RWPE2 (cell line): ENCODE data around the gene PLCB1.

Experiments used
- ATAC-seq: fragments of 200-7000 bp; cut with Tn5 transposase; 3 replicates; pipeline ENCODE4 v1.9.1; 2021; ENCODE audit warnings: low read depth
- DNase-seq: peaks from one replicate; pipeline ENCODE4 v3.0.0-alpha.2; 2020; ENCODE audit warnings: low spot score
- H3K27ac ChIP-seq: fragments of 450-650 bp; 2 replicates; pipeline ENCODE4 v1.5.1; 2017; ENCODE audit warnings: mild to moderate bottlenecking; ENCODE audit not compliant: poor library complexity, severe bottlenecking
- H3K27me3 ChIP-seq: fragments of 250-450 bp; sonication (Bioruptor Pico); 2 replicates; pipeline ENCODE4 v1.5.1; 2021; ENCODE audit warnings: mild to moderate bottlenecking, moderate library complexity; ENCODE audit not compliant: insufficient read depth, poor library complexity, severe bottlenecking
- H3K36me3 ChIP-seq: fragments of 250-450 bp; sonication (Bioruptor Pico); 2 replicates; pipeline ENCODE4 v1.5.1; 2020; ENCODE audit warnings: low read depth, mild to moderate bottlenecking, moderate library complexity
- H3K4me1 ChIP-seq: fragments of 250-450 bp; sonication (Bioruptor Pico); 2 replicates; pipeline ENCODE4 v1.5.1; 2021; ENCODE audit warnings: mild to moderate bottlenecking, moderate library complexity; ENCODE audit not compliant: insufficient read depth, poor library complexity, severe bottlenecking
- H3K4me3 ChIP-seq: fragments of 250-450 bp; sonication (Bioruptor Pico); 2 replicates; pipeline ENCODE4 v1.5.1; 2021; ENCODE audit warnings: mild to moderate bottlenecking, moderate library complexity; ENCODE audit not compliant: severe bottlenecking
- H3K9me3 ChIP-seq: fragments of 250-450 bp; sonication (Bioruptor Pico); 2 replicates; pipeline ENCODE4 v1.5.1; 2021; ENCODE audit warnings: mild to moderate bottlenecking, moderate library complexity; ENCODE audit not compliant: severe bottlenecking
- TF ChIP-seq, protein P1 (sequence below): fragments of 450-650 bp; IDR thresholded peaks from one replicate; pipeline ENCODE4 v1.5.1; 2017; ENCODE audit warnings: mild to moderate bottlenecking, moderate library complexity; ENCODE audit not compliant: poor library complexity, severe bottlenecking

The PLCB1 gene

DNA sequence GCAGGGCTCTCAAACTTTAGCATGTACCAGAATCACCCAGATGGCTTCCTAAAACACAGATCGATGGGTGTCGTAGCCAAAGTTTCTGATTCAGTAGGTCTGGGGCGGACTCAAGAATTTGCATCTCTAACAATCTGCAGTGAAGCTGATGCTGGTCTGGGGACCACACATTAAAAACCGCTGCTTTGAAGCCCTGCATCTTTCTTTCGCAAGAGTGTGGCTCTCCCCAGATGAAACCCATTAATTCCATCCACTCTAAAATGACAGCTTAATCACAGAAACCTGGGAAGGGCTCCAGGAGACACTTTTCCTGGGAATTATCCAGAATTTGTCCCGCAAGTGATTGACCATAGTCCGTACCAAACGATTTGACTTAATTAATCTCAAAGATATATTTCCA is 617.0 kb downstream of the PLCB1 start:
- Histone ChIP-seq H3K36me3 (no peaks in the 10 kb centered on the region), H3K27ac (no peak overlapping the region), H3K4me3 (no peak overlapping the region), H3K4me1 (peaks cover 3% of the 10 kb centered on the region), H3K27me3 (no peaks in the 10 kb centered on the region), H3K9me3 (no peaks in the 10 kb centered on the region)
- no peak for DNase-seq
- no peak for ATAC-seq
- TF ChIP-seq, protein P1, sequence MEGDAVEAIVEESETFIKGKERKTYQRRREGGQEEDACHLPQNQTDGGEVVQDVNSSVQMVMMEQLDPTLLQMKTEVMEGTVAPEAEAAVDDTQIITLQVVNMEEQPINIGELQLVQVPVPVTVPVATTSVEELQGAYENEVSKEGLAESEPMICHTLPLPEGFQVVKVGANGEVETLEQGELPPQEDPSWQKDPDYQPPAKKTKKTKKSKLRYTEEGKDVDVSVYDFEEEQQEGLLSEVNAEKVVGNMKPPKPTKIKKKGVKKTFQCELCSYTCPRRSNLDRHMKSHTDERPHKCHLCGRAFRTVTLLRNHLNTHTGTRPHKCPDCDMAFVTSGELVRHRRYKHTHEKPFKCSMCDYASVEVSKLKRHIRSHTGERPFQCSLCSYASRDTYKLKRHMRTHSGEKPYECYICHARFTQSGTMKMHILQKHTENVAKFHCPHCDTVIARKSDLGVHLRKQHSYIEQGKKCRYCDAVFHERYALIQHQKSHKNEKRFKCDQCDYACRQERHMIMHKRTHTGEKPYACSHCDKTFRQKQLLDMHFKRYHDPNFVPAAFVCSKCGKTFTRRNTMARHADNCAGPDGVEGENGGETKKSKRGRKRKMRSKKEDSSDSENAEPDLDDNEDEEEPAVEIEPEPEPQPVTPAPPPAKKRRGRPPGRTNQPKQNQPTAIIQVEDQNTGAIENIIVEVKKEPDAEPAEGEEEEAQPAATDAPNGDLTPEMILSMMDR, result no peak

DNA sequence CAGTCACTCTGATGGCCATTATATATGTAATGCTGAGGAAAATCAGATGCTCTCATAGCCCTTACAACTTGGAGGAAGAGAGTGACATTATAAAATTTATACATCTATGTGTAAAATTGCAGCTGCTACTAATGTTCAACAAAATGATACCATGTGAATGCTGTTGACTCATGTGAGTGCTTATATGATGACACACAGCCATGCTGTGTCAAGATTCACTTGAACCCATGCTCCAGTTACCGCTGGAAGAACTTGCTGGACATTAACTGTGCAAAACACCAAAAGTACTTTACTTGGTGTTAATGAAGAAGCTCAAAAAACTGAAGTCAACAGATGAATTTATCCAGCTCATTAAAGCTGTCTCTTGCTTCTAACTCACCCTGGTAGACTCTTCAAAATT is 617.9 kb downstream of the PLCB1 start:
- no peaks in the 10 kb centered on the region for H3K27me3 ChIP-seq
- no peak overlapping the region for H3K4me3 ChIP-seq
- no peak for ATAC-seq
- H3K27ac ChIP-seq, result no peak overlapping the region
- TF ChIP-seq, protein P1, result no peak
- no peaks in the 10 kb centered on the region for H3K9me3 ChIP-seq
- H3K4me1 ChIP-seq, result peaks cover 3% of the 10 kb centered on the region
- no peak for DNase-seq
- no peaks in the 10 kb centered on the region for H3K36me3 ChIP-seq

DNA sequence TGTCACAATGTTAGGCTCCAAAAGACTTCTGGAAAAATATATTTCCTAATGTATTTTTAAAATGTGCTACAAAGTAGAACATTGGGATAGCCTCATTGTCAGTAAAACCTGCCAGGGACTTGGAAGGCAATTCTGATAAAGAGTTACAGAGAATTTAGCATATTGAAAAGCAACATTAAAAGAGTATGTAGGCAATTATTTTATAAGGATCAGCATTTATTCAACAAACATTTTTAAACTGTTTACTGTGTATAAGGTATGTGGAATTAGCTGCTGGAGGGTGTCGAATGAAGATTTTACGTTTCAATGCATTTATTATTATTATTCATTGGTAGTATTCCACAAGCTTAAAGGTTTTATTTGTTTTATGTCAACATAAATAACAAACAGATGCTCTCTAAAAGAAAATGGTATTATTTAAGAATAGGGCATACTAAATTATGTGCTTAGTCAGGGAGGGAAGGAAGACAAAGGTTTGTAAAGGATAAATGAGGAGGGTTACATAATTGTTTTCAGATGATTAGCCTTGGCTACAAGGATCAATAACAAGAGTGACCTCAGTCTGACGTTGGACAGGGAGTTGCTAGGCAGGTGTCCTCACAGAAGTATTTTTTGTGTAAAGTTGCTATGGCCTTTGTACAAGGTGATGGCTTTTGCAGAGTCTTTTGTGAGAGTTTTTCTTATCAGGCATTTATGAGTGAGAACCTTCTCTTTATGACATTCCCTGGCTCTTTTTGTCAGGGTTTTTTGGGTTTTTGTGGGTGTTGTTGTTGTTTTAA is 623.5 kb downstream of the PLCB1 start:
- Histone ChIP-seq H3K4me3 (no peak overlapping the region), H3K36me3 (no peaks in the 10 kb centered on the region), H3K27ac (no peak overlapping the region), H3K4me1 (peaks cover 18% of the 10 kb centered on the region), H3K9me3 (no peaks in the 10 kb centered on the region), H3K27me3 (no peaks in the 10 kb centered on the region)
- ATAC-seq, result no peak
- DNase-seq, result no peak
- TF ChIP-seq, protein P1, result no peak

DNA sequence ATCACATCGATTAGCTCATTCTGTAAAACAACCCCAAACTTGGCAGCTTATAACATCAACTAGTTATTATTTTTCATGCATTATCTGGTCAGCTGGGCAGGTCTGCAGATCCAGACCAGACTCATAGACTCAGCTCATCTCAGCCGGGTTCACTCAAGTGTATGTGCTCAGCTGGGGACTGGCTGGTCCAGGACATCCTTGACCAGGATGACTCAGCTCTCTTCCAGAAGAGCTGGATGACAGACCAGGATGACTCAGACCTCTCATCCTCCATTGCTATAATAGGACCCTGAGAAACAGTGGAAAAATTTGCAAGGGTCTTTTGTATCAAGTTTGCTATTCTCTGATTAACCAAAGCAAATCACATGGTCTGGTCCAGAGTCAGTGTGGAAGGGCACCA is 624.3 kb downstream of the PLCB1 start:
- no peaks in the 10 kb centered on the region for H3K9me3 ChIP-seq
- no peak overlapping the region for H3K4me3 ChIP-seq
- H3K27me3 ChIP-seq, result no peaks in the 10 kb centered on the region
- no peaks in the 10 kb centered on the region for H3K36me3 ChIP-seq
- TF ChIP-seq, protein P1, result no peak
- peak; percentile 89 for ATAC-seq
- H3K27ac ChIP-seq, result peak overlapping the region; percentile 18
- H3K4me1 ChIP-seq, result peaks cover 16% of the 10 kb centered on the region
- no peak for DNase-seq

DNA sequence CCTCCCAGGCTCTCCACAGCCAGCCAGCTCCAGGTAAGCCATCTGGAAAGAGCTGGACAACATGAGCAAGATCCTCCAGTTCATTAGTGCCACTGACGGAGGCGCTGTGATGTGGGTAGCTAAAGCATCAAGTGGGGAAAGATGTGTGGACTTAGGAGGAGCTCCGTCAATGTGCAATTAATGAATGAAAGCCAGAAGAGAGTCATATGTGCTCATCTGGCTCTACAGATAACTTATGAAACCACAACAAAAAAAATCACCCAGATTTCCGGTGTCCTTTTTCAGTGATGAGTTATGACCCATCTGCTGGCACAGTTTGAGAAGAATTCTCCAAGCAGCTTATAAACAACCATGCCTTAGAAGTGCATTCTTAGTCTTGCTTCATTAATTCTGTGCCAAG is 625.1 kb downstream of the PLCB1 start:
- Histone ChIP-seq H3K36me3 (no peaks in the 10 kb centered on the region), H3K9me3 (no peaks in the 10 kb centered on the region), H3K4me1 (peaks cover 15% of the 10 kb centered on the region), H3K4me3 (no peak overlapping the region), H3K27me3 (no peaks in the 10 kb centered on the region), H3K27ac (peak overlapping the region; percentile 18)
- TF ChIP-seq, protein P1, result no peak
- ATAC-seq, result peak; percentile 75
- no peak for DNase-seq
